ENCODE data around the gene FBXO22. TPM values are rescaled to one million over a fixed set of nuclear protein-coding genes. Genes with fewer than 3 reads are reported as not detected.
"Not testable (repeated sequence)": the region's sequence is repeated elsewhere in the genome, so short reads cannot be mapped to it uniquely, and the experiment has no call there.

Gene FBXO22
- 10 to 100 TPM; 29.7 to 30.1 TPM for total RNA-seq
- 10 to 100 TPM; 13.8 to 18.4 TPM for polyA plus RNA-seq

DNA sequence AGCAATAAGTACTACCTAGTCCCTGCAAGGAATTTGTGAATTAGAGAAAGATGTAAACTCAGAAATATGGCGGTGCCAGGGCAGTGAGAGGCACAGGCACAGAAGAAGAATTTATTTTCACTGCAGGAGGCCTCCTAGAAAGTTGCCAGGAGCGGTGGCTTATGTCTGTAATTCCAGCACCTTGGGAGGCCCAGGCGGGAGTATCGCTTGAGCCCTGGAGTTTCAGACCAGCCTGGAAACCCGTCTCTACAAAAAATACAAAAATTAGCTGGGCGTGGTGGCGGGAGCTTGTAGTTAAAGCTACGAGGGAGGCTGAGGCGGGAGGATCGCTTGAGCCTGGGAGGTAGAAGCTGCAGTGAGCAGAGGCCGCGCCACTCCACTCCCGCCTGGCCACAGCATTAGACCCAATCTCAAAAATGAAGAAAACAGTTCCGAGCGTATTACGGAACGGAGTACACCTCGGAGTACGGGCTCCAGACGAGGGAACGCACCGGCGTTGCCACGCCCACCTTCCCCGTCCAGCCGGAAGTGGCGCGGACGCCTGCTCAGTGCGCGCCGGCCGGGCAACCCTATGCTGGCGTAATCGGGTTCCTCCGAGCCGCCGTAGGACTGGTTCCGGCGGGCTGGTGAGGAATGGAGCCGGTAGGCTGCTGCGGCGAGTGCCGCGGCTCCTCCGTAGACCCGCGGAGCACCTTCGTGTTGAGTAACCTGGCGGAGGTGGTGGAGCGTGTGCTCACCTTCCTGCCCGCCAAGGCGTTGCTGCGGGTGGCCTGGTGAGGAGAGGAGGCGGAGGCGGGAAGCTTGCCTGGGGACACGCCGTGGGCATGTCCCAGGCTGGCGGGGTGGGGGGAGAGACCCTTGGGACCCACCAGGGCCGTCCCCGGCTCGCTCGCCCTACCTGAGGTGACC is at the start of gene FBXO22:
Gene FBXO22, plus strand, starts transcription at position 548 of the 909 bp plus-strand sequence. Its CDS starts 86 bp downstream, at position 634.
- Mint-ChIP-seq H3K36me3 (peaks cover 3 to 26% of the 10 kb centered on the region in 2 donors), H3K4me3 (peak within 1 kb of the TSS; percentile 96 to 99 (median 98)), H3K9me3 (peaks cover 0 to 3% (median 0%) of the 10 kb centered on the region in 8 donors), H3K27me3 (no peaks in the 10 kb centered on the region), H3K27ac (peak within 1 kb of the TSS; percentile 93 to 98 (median 96)), H3K4me1 (peaks cover 19 to 55% (median 39%) of the 10 kb centered on the region in 4 donors)
- Histone ChIP-seq H3K4me1 (ENCODE audit: insufficient read depth, low read length) (peaks cover 31% of the 10 kb centered on the region), H3K27me3 (ENCODE audit: insufficient read depth, low read length) (no peaks in the 10 kb centered on the region), H3K9me3 (ENCODE audit: control insufficient read depth in 1 of 2, low read length in 2 of 2) (no peaks in the 10 kb centered on the region), H3K36me3 (ENCODE audit: insufficient read depth, low read length) (no peaks in the 10 kb centered on the region), H3K27ac (ENCODE audit: low read depth, low read length) (peak within 1 kb of the TSS; percentile 70), H3K4me3 (ENCODE audit: low read length in 2 of 2) (peak within 1 kb of the TSS; percentile 80 to 96)
- intact Hi-C loops (cut with micrococcal nuclease): loop anchor here (1.0 to 10.0 kb wide), 3 partner anchors 60 to 879 kb away; partner anchors contain the start of genes PPCDC and UBE2Q2
- ChIA-PET CTCF (ENCODE audit: partially characterized antibody) (no interaction called here), POLR2A (ENCODE audit: partially characterized antibody) (interaction anchor here (0.6 to 3.3 kb wide), 12 partner anchors 9 to 953 kb away, joined by 3 to 30 read pairs (median 3); partner anchors contain the start of genes IMP3, MAN2C1 and UBE2Q2)
- peak; percentile 86 to 89 (median 87) for DNase-seq

- ChIA-PET CTCF (ENCODE audit: partially characterized antibody) (no interaction called here), POLR2A (ENCODE audit: partially characterized antibody) (no interaction called here)
- Histone ChIP-seq H3K4me3 (ENCODE audit: low read length in 2 of 2) (no peak overlapping the region), H3K4me1 (ENCODE audit: insufficient read depth, low read length) (peaks cover 5% of the 10 kb centered on the region), H3K27ac (ENCODE audit: low read depth, low read length) (no peak overlapping the region), H3K27me3 (ENCODE audit: insufficient read depth, low read length) (no peaks in the 10 kb centered on the region), H3K9me3 (ENCODE audit: control insufficient read depth in 1 of 2, low read length in 2 of 2) (no peaks in the 10 kb centered on the region), H3K36me3 (ENCODE audit: insufficient read depth, low read length) (peaks cover 12% of the 10 kb centered on the region)
- peak overlapping the region in 3 of 7 donors; percentile 16 to 38 (median 35) for H3K27ac Mint-ChIP-seq
- no peaks in the 10 kb centered on the region for H3K9me3 Mint-ChIP-seq
- intact Hi-C loops (cut with micrococcal nuclease): no loop called here
- DNase-seq: no peak
- H3K27me3 Mint-ChIP-seq: no peaks in the 10 kb centered on the region
- peaks cover 29 to 52% (median 35%) of the 10 kb centered on the region in 4 donors for H3K4me1 Mint-ChIP-seq
- H3K4me3 Mint-ChIP-seq: peak overlapping the region in 1 of 8 donors; percentile 4
- peaks cover 32 to 57% of the 10 kb centered on the region in 2 donors for H3K36me3 Mint-ChIP-seq
Observed at GRCh38 chr15:75857886-75858285, 45.8 kb upstream of the FBXO22 start.

DNA sequence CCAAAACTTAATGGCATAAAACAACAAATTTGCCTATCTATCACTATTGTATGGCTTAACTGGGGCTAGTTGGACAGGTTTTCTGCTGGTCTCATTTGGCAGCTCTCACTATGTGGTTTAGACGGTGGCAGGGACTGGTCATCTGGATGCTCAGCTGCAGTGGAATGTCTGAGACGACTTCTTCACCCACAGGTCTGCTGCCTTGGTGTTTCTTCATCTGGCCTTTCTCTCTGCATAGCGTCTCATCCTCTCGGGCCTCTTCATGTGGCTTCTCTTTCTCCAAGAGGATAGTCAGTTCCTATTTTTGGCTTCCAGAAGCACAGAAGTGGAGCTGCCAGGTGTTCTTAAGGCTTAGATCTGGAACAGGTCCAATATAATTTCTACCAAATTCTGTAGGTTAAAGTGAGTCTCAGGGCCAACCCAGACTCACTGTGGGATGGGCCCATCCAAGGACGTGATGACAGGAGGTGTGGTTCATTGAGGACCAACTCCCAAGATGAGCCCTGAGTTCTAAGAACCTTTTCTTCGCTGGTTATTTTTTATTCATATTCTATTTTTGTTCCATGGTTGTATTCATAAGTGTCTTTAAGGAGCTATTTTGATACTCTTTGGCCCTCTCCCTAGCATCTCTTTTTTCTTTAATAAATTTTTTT is 41.8 kb upstream of the FBXO22 start:
- no peak for DNase-seq
- H3K36me3 Mint-ChIP-seq: peaks cover 44 to 60% of the 10 kb centered on the region in 2 donors
- Histone ChIP-seq H3K4me3 (ENCODE audit: low read length in 2 of 2) (no peak overlapping the region), H3K27ac (ENCODE audit: low read depth, low read length) (no peak overlapping the region), H3K9me3 (ENCODE audit: control insufficient read depth in 1 of 2, low read length in 2 of 2) (no peaks in the 10 kb centered on the region), H3K36me3 (ENCODE audit: insufficient read depth, low read length) (peaks cover 8% of the 10 kb centered on the region), H3K27me3 (ENCODE audit: insufficient read depth, low read length) (no peaks in the 10 kb centered on the region), H3K4me1 (ENCODE audit: insufficient read depth, low read length) (peaks cover 10% of the 10 kb centered on the region)
- H3K27me3 Mint-ChIP-seq: no peaks in the 10 kb centered on the region
- intact Hi-C loops (cut with micrococcal nuclease): no loop called here
- POLR2A ChIA-PET (ENCODE audit: partially characterized antibody): interaction anchor here (1.3 kb wide), 1 partner anchor 18 kb away, joined by 3 read pairs; no protein-coding TSS in a partner anchor
- CTCF ChIA-PET (ENCODE audit: partially characterized antibody): no interaction called here
- H3K9me3 Mint-ChIP-seq: peaks cover 0 to 1% (median 0%) of the 10 kb centered on the region in 8 donors
- no peak overlapping the region for H3K4me3 Mint-ChIP-seq
- H3K4me1 Mint-ChIP-seq: peaks cover 32 to 70% (median 48%) of the 10 kb centered on the region in 4 donors
- peak overlapping the region in 3 of 7 donors; percentile 7 to 59 (median 29) for H3K27ac Mint-ChIP-seq

GRCh38 chr15:75862796-75863195 is 40.9 kb upstream of the FBXO22 start:
- H3K36me3 Mint-ChIP-seq: peaks cover 41 to 60% of the 10 kb centered on the region in 2 donors
- peaks cover 8% of the 10 kb centered on the region for H3K36me3 ChIP-seq (ENCODE audit: insufficient read depth, low read length)
- no peak for DNase-seq
- no peak overlapping the region for H3K4me3 ChIP-seq (ENCODE audit: low read length in 2 of 2)
- no peaks in the 10 kb centered on the region for H3K9me3 ChIP-seq (ENCODE audit: control insufficient read depth in 1 of 2, low read length in 2 of 2)
- ChIA-PET CTCF (ENCODE audit: partially characterized antibody) (no interaction called here), POLR2A (ENCODE audit: partially characterized antibody) (interaction anchor here (1.3 kb wide), 1 partner anchor 19 kb away, joined by 3 read pairs; no protein-coding TSS in a partner anchor)
- no peak overlapping the region for H3K27ac ChIP-seq (ENCODE audit: low read depth, low read length)
- no peaks in the 10 kb centered on the region for H3K27me3 ChIP-seq (ENCODE audit: insufficient read depth, low read length)
- no peaks in the 10 kb centered on the region for H3K27me3 Mint-ChIP-seq
- peaks cover 0 to 1% (median 0%) of the 10 kb centered on the region in 8 donors for H3K9me3 Mint-ChIP-seq
- intact Hi-C loops (cut with micrococcal nuclease): no loop called here
- H3K4me3 Mint-ChIP-seq: no peak overlapping the region
- H3K4me1 ChIP-seq (ENCODE audit: insufficient read depth, low read length): peaks cover 10% of the 10 kb centered on the region
- H3K4me1 Mint-ChIP-seq: peaks cover 35 to 71% (median 55%) of the 10 kb centered on the region in 4 donors
- peak overlapping the region in 3 of 7 donors; percentile 23 to 78 (median 52) for H3K27ac Mint-ChIP-seq

GRCh38 chr15:75864213-75865059 is 39.2 kb upstream of the FBXO22 start:
- peaks cover 25 to 56% (median 42%) of the 10 kb centered on the region in 4 donors for H3K4me1 Mint-ChIP-seq
- no peaks in the 10 kb centered on the region for H3K27me3 Mint-ChIP-seq
- H3K9me3 ChIP-seq (ENCODE audit: control insufficient read depth in 1 of 2, low read length in 2 of 2): no peaks in the 10 kb centered on the region
- intact Hi-C loops (cut with micrococcal nuclease): no loop called here
- H3K27ac Mint-ChIP-seq: no peak overlapping the region
- POLR2A ChIA-PET (ENCODE audit: partially characterized antibody): no interaction called here
- H3K4me3 Mint-ChIP-seq: peak overlapping the region in 2 of 8 donors; percentile 8 to 10
- no peak for DNase-seq
- H3K27me3 ChIP-seq (ENCODE audit: insufficient read depth, low read length): no peaks in the 10 kb centered on the region
- peaks cover 0 to 1% (median 0%) of the 10 kb centered on the region in 8 donors for H3K9me3 Mint-ChIP-seq
- CTCF ChIA-PET (ENCODE audit: partially characterized antibody): no interaction called here
- no peak overlapping the region for H3K4me3 ChIP-seq (ENCODE audit: low read length in 2 of 2)
- H3K36me3 Mint-ChIP-seq: peaks cover 36 to 62% of the 10 kb centered on the region in 2 donors
- H3K4me1 ChIP-seq (ENCODE audit: insufficient read depth, low read length): peaks cover 10% of the 10 kb centered on the region
- peaks cover 8% of the 10 kb centered on the region for H3K36me3 ChIP-seq (ENCODE audit: insufficient read depth, low read length)
- H3K27ac ChIP-seq (ENCODE audit: low read depth, low read length): no peak overlapping the region

DNA sequence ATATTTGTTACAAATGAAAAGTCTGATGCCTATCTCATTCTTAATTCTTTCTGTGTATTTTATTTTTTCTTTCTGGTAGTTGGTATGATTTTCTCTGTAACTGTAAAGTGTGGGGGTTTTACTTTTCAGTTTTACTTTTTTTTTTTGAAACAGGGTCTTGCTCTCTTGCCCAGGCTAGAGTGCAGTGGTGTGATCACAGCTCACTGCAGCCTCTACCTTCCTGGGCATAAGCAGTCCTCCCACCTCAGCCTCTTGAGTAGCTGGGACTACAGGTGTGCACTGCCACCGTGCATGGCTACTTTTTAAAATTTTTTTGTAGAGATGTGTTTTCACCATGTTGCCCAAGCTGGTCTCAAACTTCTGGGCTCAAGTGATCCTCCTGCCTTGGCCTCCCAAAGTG is 37.6 kb upstream of the FBXO22 start:
- H3K27ac ChIP-seq (ENCODE audit: low read depth, low read length); intact Hi-C loops (cut with micrococcal nuclease); H3K27me3 ChIP-seq (ENCODE audit: insufficient read depth, low read length); H3K4me1 ChIP-seq (ENCODE audit: insufficient read depth, low read length); DNase-seq; H3K9me3 Mint-ChIP-seq; H3K36me3 ChIP-seq (ENCODE audit: insufficient read depth, low read length); H3K27me3 Mint-ChIP-seq; H3K4me3 ChIP-seq (ENCODE audit: low read length in 2 of 2); H3K9me3 ChIP-seq (ENCODE audit: control insufficient read depth in 1 of 2, low read length in 2 of 2); CTCF ChIA-PET (ENCODE audit: partially characterized antibody): not testable (repeated sequence)
- Mint-ChIP-seq H3K4me3 (peak overlapping the region in 1 of 8 donors; percentile 18), H3K4me1 (peaks cover 24 to 50% (median 39%) of the 10 kb centered on the region in 4 donors), H3K27ac (peak overlapping the region in 4 of 7 donors; percentile 3 to 61 (median 30)), H3K36me3 (peaks cover 34 to 64% of the 10 kb centered on the region in 2 donors)
- POLR2A ChIA-PET (ENCODE audit: partially characterized antibody): interaction anchor here (1.1 kb wide), 2 partner anchors 21 to 40 kb away, joined by 3 read pairs; no protein-coding TSS in a partner anchor
